ENCODE measurements around the gene SOX30.

Gene SOX30

DNA sequence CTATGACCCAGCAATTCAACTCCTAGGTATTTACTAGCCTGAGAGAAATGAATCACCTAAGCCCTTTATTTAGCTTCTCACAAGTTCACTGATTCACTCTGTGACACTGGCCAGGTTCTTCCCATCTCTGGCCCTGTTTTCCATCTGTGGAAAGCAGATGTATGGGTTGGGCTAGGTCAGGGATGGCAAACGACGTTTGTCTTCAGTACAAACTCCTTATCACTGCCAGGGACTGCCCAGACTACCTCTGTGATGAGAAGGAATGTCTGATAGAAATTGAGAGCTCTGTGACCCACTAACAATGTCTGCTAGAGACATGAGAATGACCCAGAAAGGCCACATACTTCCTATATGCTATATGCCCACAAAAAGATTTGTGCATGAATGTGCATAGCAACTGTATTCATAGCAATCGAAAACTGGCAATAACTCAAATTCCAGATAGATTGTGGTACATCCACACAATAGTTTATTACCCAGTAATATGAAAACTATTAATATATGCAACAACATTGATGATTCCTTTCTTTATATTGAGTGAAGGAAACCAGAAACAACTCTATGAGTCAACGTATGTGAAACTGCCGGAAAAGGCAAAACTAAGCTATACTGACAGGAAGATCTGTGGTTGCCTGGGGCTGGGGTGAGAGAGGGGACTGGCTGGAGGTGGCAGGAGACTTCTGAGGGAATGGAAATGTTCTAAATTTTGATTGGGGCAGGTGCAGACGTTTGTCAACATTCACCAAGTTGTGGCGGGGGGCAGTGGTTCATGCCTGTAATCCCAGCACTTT lies 44.7 kb downstream of the SOX30 start:
- no peak for DNase-seq (ENCODE audit: low read depth)

GRCh38 chr5:157606046-157606445 lies 46.2 kb downstream of the SOX30 start:
- no peak for DNase-seq (ENCODE audit: low read depth)

GRCh38 chr5:157603333-157604190 lies 48.7 kb downstream of the SOX30 start:
- DNase-seq (ENCODE audit: low read depth): peak; percentile 23

- no peak for DNase-seq (ENCODE audit: low read depth)
These were observed 49.7 kb downstream of the SOX30 start for GRCh38 chr5:157602505-157602904.

GRCh38 chr5:157600252-157600651 lies 52.0 kb downstream of the SOX30 start:
- no peak for DNase-seq (ENCODE audit: low read depth)

- no peak for DNase-seq (ENCODE audit: low read depth)
These were observed 52.7 kb downstream of the SOX30 start for GRCh38 chr5:157599565-157599964.

GRCh38 chr5:157598350-157598936 lies 53.8 kb downstream of the SOX30 start:
- no peak for DNase-seq (ENCODE audit: low read depth)

DNA sequence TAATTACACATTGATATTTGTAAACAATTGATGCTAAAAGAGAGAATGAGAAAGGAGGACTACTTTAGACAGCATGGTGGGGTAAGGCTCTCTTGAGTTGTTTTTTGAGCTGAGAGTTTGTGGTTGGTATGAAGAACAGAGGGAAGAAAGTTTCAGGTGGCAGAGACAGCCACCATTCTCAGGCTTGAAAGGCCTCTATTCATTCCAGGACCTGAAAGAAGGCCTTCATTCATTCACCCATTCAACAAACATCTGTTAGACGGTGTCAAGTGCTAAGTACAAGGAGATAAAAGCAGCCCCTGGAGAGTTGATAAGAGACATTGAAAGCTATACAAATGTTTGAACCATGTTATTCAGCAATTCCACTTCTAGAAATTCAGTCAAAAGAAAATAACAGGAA lies 55.0 kb downstream of the SOX30 start:
- DNase-seq (ENCODE audit: low read depth): no peak

DNA sequence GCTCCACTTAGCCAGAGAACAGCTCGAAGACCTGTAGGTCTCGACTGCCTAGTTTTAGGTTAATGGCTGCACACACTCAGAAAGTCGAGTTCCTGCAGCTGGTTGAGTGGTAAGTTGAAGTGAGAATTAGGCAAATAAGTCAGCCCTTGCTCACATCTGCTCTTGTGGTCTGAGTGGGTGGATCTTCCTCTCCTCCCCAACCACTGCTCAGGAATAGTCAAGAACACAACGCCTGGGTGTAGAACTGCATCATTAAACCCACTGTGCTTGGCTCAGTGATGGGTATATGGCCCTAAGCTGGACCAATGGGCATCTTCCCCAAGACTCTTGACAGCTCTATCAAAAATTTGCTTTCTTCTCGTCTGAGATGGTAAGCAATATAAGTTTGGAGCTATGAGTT lies 55.8 kb downstream of the SOX30 start:
- no peak for DNase-seq (ENCODE audit: low read depth)

DNA sequence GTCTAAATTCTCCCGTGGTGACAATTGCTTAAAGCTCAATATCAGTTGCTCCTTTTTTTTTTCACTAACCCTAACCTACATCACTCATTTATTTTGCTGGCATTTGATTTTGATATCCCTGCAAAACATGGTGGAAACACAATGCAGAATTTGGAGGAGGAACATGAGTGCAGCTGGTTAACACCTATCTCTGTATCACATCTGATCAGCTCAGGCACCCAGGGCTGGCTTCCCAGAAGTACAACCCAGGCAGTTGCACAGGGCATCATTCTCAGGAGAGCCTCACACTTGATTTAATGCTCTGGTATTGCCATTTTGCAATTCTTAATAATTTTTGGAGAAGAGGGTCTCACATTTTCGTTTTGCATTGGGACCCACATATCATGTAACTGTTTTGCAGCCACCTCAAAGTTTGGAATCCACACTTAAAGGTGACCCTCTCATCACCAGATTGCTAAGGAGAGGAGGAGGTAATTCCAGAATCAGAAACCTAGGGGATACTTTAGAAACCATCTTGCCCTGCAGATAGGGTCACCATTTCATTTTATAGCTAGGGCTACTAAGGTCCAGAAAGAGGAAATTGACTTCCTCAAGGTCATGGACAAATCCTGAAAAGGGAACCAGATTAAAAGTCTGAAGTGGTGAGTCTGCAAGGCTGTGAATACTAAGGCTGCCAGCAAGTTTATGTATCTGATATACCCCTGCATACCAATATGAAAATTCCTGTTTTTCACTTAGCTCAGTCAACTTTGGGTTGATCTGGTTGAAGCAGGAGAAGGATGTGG lies 57.4 kb downstream of the SOX30 start:
- DNase-seq (ENCODE audit: low read depth): no peak

GRCh38 chr5:157594257-157594656 lies 58.0 kb downstream of the SOX30 start:
- no peak for DNase-seq (ENCODE audit: low read depth)

DNA sequence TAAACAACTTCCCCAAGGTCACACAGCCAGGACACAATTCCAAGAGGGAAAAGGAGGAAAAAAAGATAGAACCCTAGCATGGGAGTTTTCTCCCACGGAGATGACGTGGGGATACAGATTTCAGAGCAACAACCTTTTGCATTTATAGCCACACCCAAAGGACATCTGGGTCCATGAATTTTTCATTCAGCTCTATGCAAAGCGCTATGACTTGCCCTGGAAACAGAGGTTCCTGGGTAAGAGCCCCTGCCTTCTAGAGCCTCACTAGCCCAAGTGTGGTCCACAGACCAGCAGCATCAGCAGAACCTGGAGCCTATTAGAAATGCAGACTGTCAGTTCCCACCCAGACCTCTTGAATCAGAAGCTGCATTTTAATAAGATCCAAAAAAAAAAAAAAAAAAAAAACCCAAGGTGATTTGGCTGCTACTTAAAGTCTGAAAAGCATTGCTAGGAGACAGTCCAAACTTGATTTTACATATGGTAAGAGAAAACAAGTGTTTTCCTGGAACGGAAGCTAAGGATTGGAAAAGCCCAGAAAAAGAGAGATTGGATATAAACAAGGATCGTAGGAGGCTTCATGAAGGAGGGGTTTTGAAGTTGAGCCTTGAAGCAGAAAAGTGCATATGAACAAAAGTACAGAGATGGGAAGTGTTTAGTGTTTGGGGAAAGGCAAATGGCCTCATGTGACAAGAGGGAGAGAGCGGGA lies 59.0 kb downstream of the SOX30 start:
- DNase-seq (ENCODE audit: low read depth): no peak

- no peak for DNase-seq (ENCODE audit: low read depth)
These were observed 59.6 kb downstream of the SOX30 start for GRCh38 chr5:157592594-157592993.

GRCh38 chr5:157590478-157590877 lies 61.8 kb downstream of the SOX30 start:
- DNase-seq (ENCODE audit: low read depth): no peak

- DNase-seq (ENCODE audit: low read depth): no peak
These were observed 67.6 kb downstream of the SOX30 start for GRCh38 chr5:157584628-157585027.

GRCh38 chr5:157582731-157583620 lies 69.3 kb downstream of the SOX30 start:
- DNase-seq (ENCODE audit: low read depth): no peak

- DNase-seq (ENCODE audit: low read depth): no peak
These were observed 70.3 kb downstream of the SOX30 start for GRCh38 chr5:157581901-157582300.

- DNase-seq (ENCODE audit: low read depth): no peak
These were observed 74.0 kb downstream of the SOX30 start for GRCh38 chr5:157578079-157578780.

DNA sequence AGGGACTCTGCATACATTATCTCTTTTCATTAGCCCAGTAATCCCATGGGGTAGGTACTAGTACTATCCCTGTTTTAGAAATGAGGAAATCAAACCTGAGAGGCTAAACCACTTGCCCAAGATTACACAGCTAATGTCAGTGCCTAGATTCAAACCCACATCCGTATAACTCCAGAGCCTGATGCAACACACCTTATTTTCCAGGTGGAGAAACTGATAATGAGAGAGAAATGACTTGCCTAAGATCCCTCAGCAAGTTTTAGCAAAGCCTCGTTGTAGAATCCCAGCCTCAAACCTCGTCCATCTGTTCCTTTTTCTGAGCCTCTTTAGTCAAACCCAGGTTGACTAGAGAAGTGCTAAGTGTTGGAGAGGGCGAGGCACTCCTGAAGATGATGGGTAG lies 75.6 kb downstream of the SOX30 start:
- DNase-seq (ENCODE audit: low read depth): no peak

Measured in fibroblast of the conjunctiva (primary cell).